Breast epithelium (tissue), 4 donors: Measurements from ENCODE around the gene AOPEP. TPM values are rescaled to one million over a fixed set of nuclear protein-coding genes. Genes with fewer than 3 reads are reported as not detected.
"Not testable (repeated sequence)": the region's sequence is repeated elsewhere in the genome, so short reads cannot be mapped to it uniquely, and the experiment has no call there.

Experiments used
- DNase-seq, 2 donors: peaks; one replicate each; pipeline ENCODE4 v3.0.0-alpha.2; 2019; ENCODE audit warnings: low spot score in 2 of 2
- H3K27ac ChIP-seq, 2 donors: fragments of 200-600 bp; sonication (generic) in 1 of 2; one replicate each; pipeline ENCODE4 v1.5.1; 2016 to 2019; ENCODE audit warnings: mild to moderate bottlenecking in 1 of 2
- H3K27me3 ChIP-seq, 2 donors: fragments of 200-600 bp; sonication (generic) in 1 of 2; one replicate each; pipeline versions ENCODE4 v1.5.1 to v1.6.0; 2017 to 2019; ENCODE audit warnings: control low read depth in 1 of 2, mild to moderate bottlenecking in 1 of 2
- H3K36me3 ChIP-seq: fragments of 200-600 bp; one replicate; pipeline ENCODE4 v1.5.1; 2019
- H3K4me1 ChIP-seq, 2 donors: fragments of 200-600 bp; sonication (generic); one replicate each; pipeline ENCODE4 v1.5.1; 2016 to 2019; ENCODE audit warnings: control low read depth in 1 of 2
- H3K4me3 ChIP-seq, 3 donors: fragments of 200-600 bp; sonication (generic); 1 replicate in 2 of 3; 2 replicates in 1 of 3; pipeline ENCODE4 v1.5.1; 2016 to 2019; ENCODE audit warnings: mild to moderate bottlenecking in 3 of 3, moderate library complexity in 2 of 3
- H3K9me3 ChIP-seq, 2 donors: fragments of 200-600 bp; sonication (generic) in 1 of 2; one replicate each; pipeline ENCODE4 v1.5.1; 2016 to 2019; ENCODE audit warnings: control low read depth in 1 of 2
- CTCF ChIP-seq, 3 donors: fragments of 450-650 bp; IDR thresholded peaks; one replicate each; pipeline ENCODE4 v1.5.1; 2016 to 2017; ENCODE audit warnings: antibody characterized with exemption in 3 of 3, mild to moderate bottlenecking in 3 of 3, moderate library complexity in 3 of 3
- POLR2A ChIP-seq: fragments of 450-650 bp; IDR thresholded peaks from one replicate; pipeline ENCODE4 v1.6.1; 2016; ENCODE audit warnings: antibody characterized with exemption, mild to moderate bottlenecking, moderate library complexity
- POLR2AphosphoS5 ChIP-seq, 3 donors: sonication (generic); formaldehyde crosslinking; IDR thresholded peaks; one replicate each; pipeline ENCODE4 v1.6.1; 2017; ENCODE audit warnings: antibody characterized with exemption in 3 of 3
- intact Hi-C: fragments of 100-400 bp; cut with DNase I; formaldehyde crosslinking; loops from one replicate; pipeline ENCODE4 v1.15.1; 2023; ENCODE audit warnings: low total_unique reads
- total RNA-seq, 3 donors: library from RNA; depleted of rRNA; stranded (reverse); fragments of >200 nt; gene quantifications; one replicate each; pipeline ENCODE4 v1.1.0, GENCODE V29; 2016

AOPEP gene
- total RNA-seq, 3 donors from 2014 or later: 15.5 to 94.1 (median 87.5) TPM

GRCh38 chr9:94960964-94961363 is 234.5 kb downstream of the AOPEP start:
- no peak overlapping the region for H3K4me3 ChIP-seq
- H3K27ac ChIP-seq: no peak overlapping the region
- intact Hi-C loops: no loop called here

DNA sequence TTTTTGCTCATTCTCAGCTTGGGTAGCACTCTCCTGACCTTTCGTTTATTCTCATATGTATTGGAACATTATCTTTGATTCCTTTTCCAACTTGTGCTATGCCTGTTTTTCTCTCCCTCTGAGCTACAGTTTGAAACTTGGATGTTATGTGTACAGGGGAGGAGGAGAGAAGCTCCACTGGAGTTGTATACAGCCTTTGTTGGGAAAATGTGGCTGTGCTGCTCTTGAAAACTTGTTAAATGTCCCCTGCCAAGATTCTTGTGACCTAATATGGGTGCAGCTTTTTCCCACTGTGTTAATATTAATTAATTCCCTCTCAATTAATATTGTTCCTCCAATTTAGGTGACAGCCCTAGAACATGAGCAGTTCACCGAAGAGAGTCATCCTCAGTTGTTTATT is 235.4 kb downstream of the AOPEP start:
- Histone ChIP-seq H3K27ac (no peak overlapping the region), H3K4me3 (no peak overlapping the region), H3K9me3 (no peaks in the 10 kb centered on the region), H3K4me1 (no peaks in the 10 kb centered on the region), H3K27me3 (no peaks in the 10 kb centered on the region), H3K36me3 (no peaks in the 10 kb centered on the region)
- TF ChIP-seq CTCF (IDR thresholded peaks at IDR 0.05) (no peak), POLR2AphosphoS5 (IDR thresholded peaks at IDR 0.05) (no peak), POLR2A (no peak)
- DNase-seq: no peak
- intact Hi-C loops: no loop called here

More at GRCh38 chr9:94960964-94961363, 234.5 kb downstream of the AOPEP start:
- H3K9me3 ChIP-seq: no peaks in the 10 kb centered on the region
- no peaks in the 10 kb centered on the region for H3K36me3 ChIP-seq
- TF ChIP-seq POLR2A (no peak), CTCF (IDR thresholded peaks at IDR 0.05) (no peak), POLR2AphosphoS5 (IDR thresholded peaks at IDR 0.05) (no peak)
- no peaks in the 10 kb centered on the region for H3K4me1 ChIP-seq
- no peak for DNase-seq
- H3K27me3 ChIP-seq: no peaks in the 10 kb centered on the region

GRCh38 chr9:94965631-94966030 is 239.1 kb downstream of the AOPEP start:
- intact Hi-C loops, H3K27ac ChIP-seq, H3K9me3 ChIP-seq, H3K4me3 ChIP-seq, H3K36me3 ChIP-seq, DNase-seq, H3K4me1 ChIP-seq, H3K27me3 ChIP-seq: not testable (repeated sequence)

- DNase-seq, H3K27me3 ChIP-seq, H3K9me3 ChIP-seq, H3K4me1 ChIP-seq, intact Hi-C loops, H3K36me3 ChIP-seq, H3K4me3 ChIP-seq, H3K27ac ChIP-seq: not testable (repeated sequence)
These were observed 239.5 kb downstream of the AOPEP start for GRCh38 chr9:94966046-94966445.

DNA sequence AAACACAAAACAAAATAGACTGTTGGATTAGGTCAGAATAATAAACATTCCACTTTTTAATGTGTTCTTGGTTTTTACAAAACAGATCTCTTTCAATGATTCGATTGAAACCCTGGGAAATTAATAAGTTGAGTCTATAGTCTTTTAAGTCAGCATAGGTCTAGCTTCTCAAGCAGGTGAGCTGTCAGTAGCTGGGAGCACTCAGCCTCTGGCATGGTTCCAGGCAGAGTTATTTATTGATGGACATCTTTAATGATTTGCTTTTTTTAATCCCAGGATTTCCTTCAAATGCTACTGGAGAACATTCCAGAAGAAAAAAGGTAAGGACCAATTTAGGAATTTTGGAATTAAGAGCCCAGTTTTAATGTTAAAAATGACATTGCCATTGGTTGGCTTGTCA is 241.0 kb downstream of the AOPEP start:
- no peaks in the 10 kb centered on the region for H3K27me3 ChIP-seq
- no peak overlapping the region for H3K4me3 ChIP-seq
- intact Hi-C loops: loop anchor here (1.0 kb wide), 1 partner anchor 48 kb away; no protein-coding TSS in a partner anchor
- no peaks in the 10 kb centered on the region for H3K4me1 ChIP-seq
- H3K36me3 ChIP-seq: no peaks in the 10 kb centered on the region
- no peak for DNase-seq
- no peaks in the 10 kb centered on the region for H3K9me3 ChIP-seq
- no peak for TF ChIP-seq POLR2AphosphoS5 (IDR thresholded peaks at IDR 0.05)
- TF ChIP-seq POLR2A: no peak
- TF ChIP-seq CTCF (IDR thresholded peaks at IDR 0.05): no peak
- no peak overlapping the region for H3K27ac ChIP-seq

- no peaks in the 10 kb centered on the region for H3K4me1 ChIP-seq
- no peak overlapping the region for H3K27ac ChIP-seq
- DNase-seq: no peak
- TF ChIP-seq POLR2A (no peak), POLR2AphosphoS5 (IDR thresholded peaks at IDR 0.05) (no peak)
- intact Hi-C loops: no loop called here
- no peak overlapping the region for H3K4me3 ChIP-seq
- no peaks in the 10 kb centered on the region for H3K9me3 ChIP-seq
- H3K36me3 ChIP-seq: no peaks in the 10 kb centered on the region
- no peaks in the 10 kb centered on the region for H3K27me3 ChIP-seq
These were observed 245.1 kb downstream of the AOPEP start for GRCh38 chr9:94971378-94972131.
